NOMO-1 treated with DMSO at 0.1 percent for 48 hours (cell line): ENCODE data around the gene SMR3B.

Experiments
- DNase-seq: peaks from one replicate; lab custom pipeline; 2025; ENCODE audit not compliant: unreplicated experiment; lab: John Stamatoyannopoulos, UW

SMR3B gene

DNA sequence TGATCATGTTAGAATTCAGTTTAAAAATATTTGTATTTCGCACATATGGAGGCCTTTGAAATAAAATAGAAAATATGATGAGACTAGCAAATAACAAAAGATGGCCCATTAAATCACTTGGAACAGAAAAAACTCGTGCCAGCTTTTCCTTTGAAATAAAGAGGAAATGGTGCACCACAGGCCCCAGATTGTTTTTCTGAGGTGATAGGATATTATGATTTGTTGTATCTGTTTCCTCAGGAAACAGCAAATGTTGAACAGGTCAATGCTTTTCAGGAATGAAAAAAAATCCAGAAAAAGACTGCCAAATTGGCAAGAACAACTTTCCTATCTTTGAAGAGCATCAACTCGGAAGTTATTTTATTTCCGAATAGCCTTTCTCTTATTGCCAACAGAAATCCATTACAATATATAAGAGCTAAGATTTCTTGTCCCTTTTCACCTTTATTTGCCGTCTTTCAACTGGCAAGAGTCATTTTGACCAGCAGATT, at the start of gene SMR3B:
Gene SMR3B, plus strand, starts transcription at position 441 of the 491 bp plus-strand sequence. CDS start 1,380 bp downstream, outside the sequence.
- DNase-seq: no peak

GRCh38 chr4:70334681-70335080, 48.2 kb upstream of the SMR3B start, which contains the start of gene CABS1:
TSS of gene CABS1 (plus strand) at chr4:70334981. CDS start at chr4:70335040, 59 bp downstream.
- no peak for DNase-seq

DNA sequence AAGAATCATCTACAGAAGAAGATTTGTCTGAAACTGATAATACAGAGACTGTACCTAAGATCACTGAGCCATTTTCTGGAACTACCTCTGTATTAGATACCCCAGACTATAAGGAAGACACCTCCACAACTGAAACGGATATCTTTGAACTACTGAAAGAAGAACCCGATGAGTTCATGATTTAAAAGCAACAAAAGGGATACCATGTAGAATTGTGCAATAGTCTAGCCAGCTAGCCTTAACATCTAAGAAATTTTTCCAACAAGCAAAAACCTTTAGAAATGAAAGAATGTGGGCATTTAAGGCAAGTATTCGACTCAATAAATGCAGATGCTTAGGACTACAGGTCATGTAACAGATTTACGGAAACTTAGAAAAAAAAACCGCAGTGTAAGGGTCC, 46.9 kb upstream of the SMR3B start:
- no peak for DNase-seq

DNA sequence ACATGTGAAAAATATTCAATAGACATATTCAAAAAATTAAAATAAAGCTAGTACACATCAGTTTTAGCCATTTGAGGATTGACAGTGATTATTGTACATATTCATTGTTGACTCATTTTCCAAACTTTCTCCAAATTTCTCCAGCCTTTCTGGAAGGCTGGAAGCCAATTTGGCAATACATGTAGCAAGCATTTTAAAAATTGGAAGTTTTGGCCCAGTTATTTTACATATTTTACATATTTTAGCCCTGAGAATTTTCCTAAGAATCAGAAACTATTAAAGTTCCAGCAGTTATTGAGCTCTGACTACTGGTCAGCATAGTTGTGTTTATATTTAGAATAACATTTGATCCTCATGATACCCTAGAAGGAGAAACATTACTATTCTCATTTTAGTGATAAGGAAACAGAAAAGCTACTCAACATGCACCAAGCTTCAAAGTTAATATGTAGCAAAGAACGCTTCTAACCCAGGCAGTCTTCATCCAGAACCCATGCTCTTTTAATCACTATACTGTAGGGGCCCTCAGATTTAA, 45.0 kb upstream of the SMR3B start:
- no peak for DNase-seq

GRCh38 chr4:70356185-70356584, 26.7 kb upstream of the SMR3B start:
- DNase-seq: no peak

GRCh38 chr4:70359115-70359661, 23.7 kb upstream of the SMR3B start:
- DNase-seq: no peak

GRCh38 chr4:70360460-70360859, 22.5 kb upstream of the SMR3B start, which contains the start of gene SMR3A:
TSS of gene SMR3A (plus strand) at chr4:70360760. CDS start at chr4:70362116, 1,356 bp downstream.
- no peak for DNase-seq

- no peak for DNase-seq
Measured at GRCh38 chr4:70364002-70364401, 18.9 kb upstream of the SMR3B start.

DNA sequence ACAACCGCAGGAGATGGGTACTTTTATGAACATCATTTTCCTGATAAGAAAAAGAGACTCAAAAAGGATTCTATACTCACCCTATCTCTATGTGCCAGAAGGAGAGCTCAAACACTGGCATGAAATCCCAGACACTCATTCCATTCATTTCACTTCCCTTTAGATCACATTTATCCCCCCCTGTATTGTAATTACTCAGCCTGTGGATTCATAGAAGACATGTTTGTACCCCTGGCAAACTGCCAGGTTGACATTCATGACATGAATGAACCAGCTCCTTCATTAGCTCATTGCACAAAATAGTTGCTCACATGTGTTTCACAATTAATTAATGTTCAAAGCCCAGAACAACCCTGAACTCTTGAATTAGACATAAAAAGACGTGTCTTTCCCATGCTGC, 17.5 kb upstream of the SMR3B start:
- DNase-seq: no peak

GRCh38 chr4:70367813-70368212, 15.1 kb upstream of the SMR3B start:
- DNase-seq: no peak

GRCh38 chr4:70371987-70372386, 10.9 kb upstream of the SMR3B start:
- no peak for DNase-seq

GRCh38 chr4:70372760-70373159, 10.2 kb upstream of the SMR3B start:
- no peak for DNase-seq

GRCh38 chr4:70380578-70380977, 2.4 kb upstream of the SMR3B start:
- DNase-seq: no peak

DNA sequence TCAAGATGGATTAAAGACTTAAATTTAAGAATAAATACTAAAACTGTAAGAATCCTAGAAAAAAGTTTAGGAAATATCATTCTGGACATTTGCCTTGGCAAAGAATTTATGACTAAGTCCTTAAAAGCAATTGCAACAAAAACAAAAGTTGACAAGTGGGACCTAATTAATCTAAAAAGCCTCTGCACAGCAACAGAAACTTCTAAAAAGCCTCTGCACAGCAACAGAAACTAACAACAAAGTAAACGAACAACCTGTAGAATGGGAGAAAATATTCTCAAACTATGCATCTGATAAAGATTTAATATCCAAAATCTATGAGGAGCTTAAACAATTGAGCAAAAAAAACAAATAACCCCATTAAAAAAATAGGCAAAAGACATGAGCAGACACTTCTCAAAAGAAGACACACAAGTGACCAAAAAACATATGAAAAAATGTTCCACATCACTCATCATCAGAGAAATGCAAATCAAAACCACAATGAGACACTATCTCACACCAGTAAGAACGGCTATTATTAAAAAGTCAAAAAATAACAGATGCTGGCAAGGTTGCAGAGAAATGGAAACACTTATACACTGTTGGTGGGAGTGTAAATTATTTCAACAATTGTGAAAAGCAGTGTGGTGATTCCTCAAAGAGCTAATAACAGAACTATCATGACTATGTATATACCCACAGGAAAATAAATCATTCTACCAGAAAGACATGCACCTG, 9.3 kb downstream of the SMR3B start:
- no peak for DNase-seq

DNA sequence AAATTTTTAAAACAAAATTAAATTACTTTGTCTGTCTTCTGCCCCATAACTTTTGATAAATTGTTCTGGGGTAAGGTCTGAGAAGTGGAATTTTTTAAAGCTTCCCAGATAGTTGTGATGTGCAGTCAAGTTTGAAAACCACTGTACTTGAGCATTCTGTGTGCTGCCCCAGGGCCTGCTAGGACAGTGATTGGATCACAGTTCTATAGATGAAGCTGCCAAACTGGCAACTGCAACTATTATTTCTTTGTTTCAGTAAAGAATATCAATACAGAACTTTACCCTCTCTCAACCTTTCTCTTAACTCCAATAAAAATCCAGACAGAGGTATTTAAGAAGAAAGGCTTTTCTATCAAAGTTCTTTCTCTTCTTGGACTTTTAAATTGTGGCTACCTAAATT, 14.6 kb downstream of the SMR3B start, which contains the start of gene OPRPN:
Gene OPRPN, plus strand, starts transcription at position 361 of the 400 bp plus-strand sequence. CDS start 1,346 bp downstream, outside the sequence.
- no peak for DNase-seq

- no peak for DNase-seq
Measured at GRCh38 chr4:70399319-70399718, 16.4 kb downstream of the SMR3B start.

DNA sequence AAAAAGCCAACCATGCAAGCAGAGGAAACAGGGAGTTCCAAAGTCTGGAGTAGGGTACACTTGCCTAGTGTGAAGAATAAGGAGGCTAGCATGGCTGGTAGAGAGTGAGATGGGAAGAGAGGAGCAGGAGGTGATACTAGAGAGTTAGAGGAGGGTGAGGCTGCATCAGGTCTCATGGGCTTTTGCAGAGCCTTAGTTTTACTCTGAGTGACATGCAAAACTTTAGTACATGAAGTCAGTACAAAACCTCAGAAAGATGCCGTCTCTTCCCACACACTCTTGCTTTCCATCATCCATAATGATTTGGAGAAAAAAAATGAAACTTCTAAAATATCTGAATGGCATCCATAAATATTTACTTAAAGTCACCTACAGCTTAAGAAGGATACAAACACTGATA, 19.8 kb downstream of the SMR3B start:
- DNase-seq: no peak

- DNase-seq: no peak
Measured at GRCh38 chr4:70405765-70406164, 22.8 kb downstream of the SMR3B start.

- no peak for DNase-seq
Measured at GRCh38 chr4:70425306-70425705, 42.4 kb downstream of the SMR3B start.

GRCh38 chr4:70426789-70427188, 43.9 kb downstream of the SMR3B start:
- DNase-seq: no peak

DNA sequence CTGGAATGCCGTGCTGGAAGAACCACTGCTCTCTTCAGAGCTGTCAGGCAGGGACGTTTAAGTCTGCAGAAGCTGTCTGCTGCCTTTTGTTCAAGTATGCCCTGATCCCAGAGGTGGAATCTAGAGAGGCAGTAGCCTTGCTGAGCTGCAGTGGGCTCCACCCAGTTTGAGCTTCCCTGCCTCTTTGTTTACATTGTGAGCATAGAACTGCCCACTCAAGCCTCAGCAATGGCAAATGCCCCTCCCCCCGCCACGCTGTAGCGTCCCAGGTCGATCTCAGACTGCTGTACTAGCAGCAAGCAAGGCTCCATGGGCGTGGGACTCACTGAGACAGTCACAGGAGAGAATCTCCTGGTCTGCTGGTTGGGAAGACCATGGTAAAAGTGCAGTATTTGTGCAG, 54.3 kb downstream of the SMR3B start:
- DNase-seq: no peak
